AG09309 (cell line): ENCODE results near the gene TRMT11.

Source experiments
- DNase-seq: peaks from one replicate; pipeline ENCODE4 v3.0.0-alpha.2; 2010; ENCODE audit warnings: low read depth
- H3K4me3 ChIP-seq: 2 replicates; pipeline ENCODE4 v1.5.1; 2011; ENCODE audit warnings: mild to moderate bottlenecking, low read depth, low read length, moderate library complexity; ENCODE audit not compliant: control insufficient read depth
- CTCF ChIP-seq: IDR thresholded peaks from 2 replicates; pipeline ENCODE4 v1.5.1; 2011; ENCODE audit warnings: mild to moderate bottlenecking, low read depth, low read length, inconsistent platforms; ENCODE audit not compliant: insufficient read depth, control insufficient read depth; ENCODE audit errors: missing control alignments

The TRMT11 gene

DNA sequence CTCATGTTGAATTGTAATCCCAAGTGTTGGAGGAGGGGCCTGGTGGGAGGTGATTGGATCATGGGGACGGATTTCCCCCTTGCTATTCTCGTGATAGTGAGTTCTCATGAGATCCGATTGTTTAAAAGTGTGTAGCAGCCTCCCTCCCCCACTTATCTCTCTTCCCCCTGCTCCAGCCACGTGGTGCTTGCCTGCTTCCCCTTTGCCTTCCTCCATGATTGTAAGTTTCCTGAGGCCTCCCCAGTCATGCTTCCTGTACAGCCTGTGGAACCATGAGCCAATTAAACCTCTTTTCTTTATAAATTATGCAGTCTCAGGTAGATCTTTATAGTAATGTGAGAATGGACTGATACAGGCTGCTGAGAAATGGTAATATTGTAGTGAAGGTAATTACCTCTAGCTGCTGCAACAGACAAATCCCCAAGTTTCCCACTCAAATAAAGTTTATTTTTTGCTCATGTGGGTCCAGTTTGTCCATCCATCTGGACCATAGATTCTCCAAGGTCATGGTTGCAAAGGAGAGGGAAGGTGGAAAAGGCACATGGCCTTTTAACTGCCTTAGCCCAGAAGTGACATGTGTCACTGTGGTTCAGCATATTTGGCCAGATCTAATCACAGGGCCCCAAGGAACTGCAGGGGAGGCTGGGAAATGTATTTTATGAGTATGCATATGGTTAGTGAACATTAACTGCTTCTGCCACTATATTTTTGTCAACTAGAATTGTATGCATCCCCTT, 89.2 kb downstream of the TRMT11 start:
- H3K4me3 ChIP-seq: no peak overlapping the region
- DNase-seq: no peak
- no peak for TF ChIP-seq CTCF

DNA sequence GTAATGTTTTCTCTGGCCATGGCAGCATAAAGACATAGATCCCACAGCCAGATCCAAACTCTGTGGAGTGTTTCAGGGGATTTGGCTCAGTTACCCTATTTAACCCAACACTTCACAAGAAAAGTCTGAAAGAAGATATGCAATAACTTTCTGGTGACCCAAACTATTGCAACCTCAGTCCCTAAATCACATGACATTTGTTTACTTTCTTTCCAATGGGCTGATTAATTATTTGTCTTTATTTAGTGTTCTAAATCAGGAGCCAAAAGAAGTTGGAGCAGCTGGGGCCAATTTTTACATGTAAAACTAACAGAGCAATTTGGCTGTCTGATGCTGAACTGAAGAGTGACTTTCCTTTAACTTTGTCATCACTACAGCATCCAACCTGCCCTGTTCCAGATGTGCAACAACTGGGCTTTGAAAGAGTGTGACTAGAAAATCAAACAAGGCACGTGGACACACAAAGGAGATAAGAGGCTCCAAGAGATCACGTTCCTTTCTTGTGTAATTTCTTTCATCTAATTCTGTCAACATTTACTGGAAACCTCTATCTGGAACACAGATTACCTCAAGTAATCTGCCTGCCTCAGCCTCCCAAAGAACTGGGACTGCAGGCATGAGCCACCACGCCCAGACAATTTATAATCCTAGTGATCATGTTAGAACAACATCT, 90.8 kb downstream of the TRMT11 start:
- DNase-seq: no peak
- no peak for TF ChIP-seq CTCF
- no peak overlapping the region for H3K4me3 ChIP-seq

DNA sequence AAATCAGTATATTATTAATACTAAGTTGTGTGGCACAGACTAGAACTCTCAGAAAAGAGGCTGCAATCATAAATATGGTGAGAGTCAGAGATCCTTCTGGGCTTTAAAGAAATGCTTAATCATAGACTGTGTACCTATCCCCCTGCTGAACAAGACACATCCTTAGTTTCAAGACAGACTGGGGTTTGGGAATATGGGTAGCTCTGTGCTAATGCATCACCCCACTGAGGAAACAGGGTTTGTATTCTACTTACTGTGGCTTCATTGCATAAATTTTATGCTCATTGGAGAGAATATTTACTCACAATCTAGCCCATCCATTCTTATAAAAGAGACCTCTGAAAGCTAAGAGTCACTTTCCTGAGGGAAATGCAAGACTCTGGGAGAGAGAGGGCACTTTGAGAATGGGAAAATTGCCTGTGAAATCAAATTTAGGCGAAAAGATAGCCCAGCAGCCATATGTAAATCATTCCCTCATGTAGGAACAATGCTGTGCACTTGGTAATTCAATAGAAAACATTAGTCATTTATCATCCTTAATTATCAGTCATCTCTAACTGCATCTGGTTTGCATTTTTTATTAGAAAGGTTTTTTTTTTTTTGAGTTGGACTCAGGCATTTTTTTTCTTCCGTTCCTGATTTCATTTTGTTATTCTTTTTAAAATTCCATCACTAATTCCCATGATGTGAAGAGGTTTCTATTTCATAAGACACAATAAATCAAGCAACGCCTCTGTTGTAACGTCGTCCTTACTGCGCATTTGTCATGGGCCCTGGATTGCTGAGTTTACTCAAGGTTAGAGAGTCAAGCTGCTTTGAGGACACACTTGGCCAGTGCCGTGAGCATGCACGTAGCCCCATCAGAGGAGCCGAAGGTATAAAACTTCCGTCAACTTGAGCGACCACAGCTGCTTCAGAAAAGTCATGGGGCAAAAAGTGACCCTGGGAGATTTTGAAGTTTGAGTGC, 91.8 kb downstream of the TRMT11 start:
- no peak overlapping the region for H3K4me3 ChIP-seq
- no peak for DNase-seq
- TF ChIP-seq CTCF: no peak

DNA sequence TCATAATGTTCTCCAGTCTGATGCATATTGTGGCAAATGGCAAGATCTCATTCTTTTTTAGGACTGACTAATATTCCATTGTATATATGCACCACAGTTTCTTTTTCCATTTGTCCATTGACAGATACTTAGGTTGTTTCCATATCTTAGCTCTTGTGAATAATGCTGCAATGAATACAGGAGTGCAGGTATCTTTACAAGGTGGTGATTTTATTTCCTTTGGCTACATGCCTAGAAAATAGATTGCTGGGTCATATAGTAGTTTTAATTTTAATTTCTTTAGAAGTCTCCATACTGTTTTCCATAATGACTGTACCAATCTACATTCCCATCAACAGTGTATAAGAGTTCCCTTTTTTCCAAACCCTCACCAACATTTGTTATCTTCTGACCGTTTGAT, 97.5 kb downstream of the TRMT11 start:
- no peak for TF ChIP-seq CTCF
- DNase-seq: no peak
- no peak overlapping the region for H3K4me3 ChIP-seq

DNA sequence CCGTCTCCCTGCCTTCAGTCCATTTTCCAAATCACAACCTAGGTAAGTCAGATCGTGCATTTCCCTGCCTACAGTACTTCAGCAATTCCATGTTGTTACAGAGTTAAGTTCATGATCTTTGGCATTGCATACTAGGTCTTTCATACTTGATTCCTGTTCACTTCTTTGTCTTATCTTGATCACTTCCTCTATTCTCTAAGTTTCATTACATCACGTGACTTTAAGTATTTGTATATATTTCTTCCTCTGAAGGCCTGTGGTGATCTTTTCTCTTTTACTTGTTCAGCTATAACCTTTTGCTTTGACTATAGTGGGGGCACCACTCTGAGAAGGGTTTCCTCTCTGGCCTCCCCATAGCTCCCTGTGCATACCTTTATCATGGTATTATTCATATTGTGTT, 100.2 kb downstream of the TRMT11 start:
- H3K4me3 ChIP-seq: no peak overlapping the region
- DNase-seq: no peak
- no peak for TF ChIP-seq CTCF
